ENCODE measurements around the gene CALHM5.

GRCh38 chr6:116465246-116465645 is 46.2 kb upstream of the CALHM5 start:
- TF ChIP-seq YY1 (IDR thresholded peaks at IDR 0.05; ENCODE audit: low read depth): no peak
- no peak for TF ChIP-seq CREB1 (IDR thresholded peaks at IDR 0.05; ENCODE audit: low read depth)
- TF ChIP-seq TAF1 (IDR thresholded peaks at IDR 0.05; ENCODE audit: low read depth): no peak
- TF ChIP-seq REST (IDR thresholded peaks at IDR 0.05; ENCODE audit: low read depth): no peak
- TF ChIP-seq RAD21 (IDR thresholded peaks at IDR 0.05; ENCODE audit: low read depth): no peak
- TF ChIP-seq TEAD4 (IDR thresholded peaks at IDR 0.05): no peak
- no peak for TF ChIP-seq EP300 (IDR thresholded peaks at IDR 0.05; ENCODE audit: borderline replicate concordance)
- no peak for TF ChIP-seq MAX (IDR thresholded peaks at IDR 0.05)
- TF ChIP-seq EGR1 (IDR thresholded peaks at IDR 0.05): no peak
- TF ChIP-seq USF1 (IDR thresholded peaks at IDR 0.05): no peak
- no peak for TF ChIP-seq ZBTB7A (IDR thresholded peaks at IDR 0.05; ENCODE audit: low read depth)
- no peak for TF ChIP-seq NFIC (IDR thresholded peaks at IDR 0.05)
- TF ChIP-seq FOXM1 (IDR thresholded peaks at IDR 0.05; ENCODE audit: borderline replicate concordance, low read depth): no peak
- no peak for TF ChIP-seq TCF12 (IDR thresholded peaks at IDR 0.05; ENCODE audit: low read depth)
